GM12892 (cell line): Measurements from ENCODE around the gene MARCHF10.

Experiments used
- POLR2A ChIP-seq: IDR thresholded peaks from 2 replicates; pipeline ENCODE4 v1.6.1; 2011; ENCODE audit warnings: low read depth, low read length, control low read depth
- POLR2AphosphoS5 ChIP-seq: IDR thresholded peaks from 2 replicates; pipeline ENCODE4 v1.6.1; 2011; ENCODE audit warnings: low read depth, low read length, control low read depth
- TAF1 ChIP-seq: IDR thresholded peaks from 2 replicates; pipeline ENCODE4 v1.6.1; 2011; ENCODE audit warnings: low read depth, mild to moderate bottlenecking, control low read depth, low read length, borderline replicate concordance

DNA sequence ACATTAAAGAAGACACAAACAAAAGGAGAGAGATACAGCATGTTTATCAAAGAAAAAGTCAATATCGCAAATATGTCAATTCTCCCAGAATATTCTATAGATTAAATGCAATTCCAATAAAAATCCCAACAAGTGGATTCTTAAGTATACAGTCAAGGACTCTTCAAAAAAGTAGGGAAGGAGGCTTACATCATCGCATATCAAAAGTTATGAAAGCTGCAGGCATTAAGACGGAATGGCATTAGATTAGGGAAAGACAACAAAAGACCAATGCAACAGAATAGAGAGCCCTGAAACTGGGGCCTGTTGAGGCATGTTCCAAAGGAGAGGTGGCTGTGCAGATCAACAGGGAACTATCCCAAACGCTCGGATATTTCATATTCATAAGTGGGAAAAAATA, 76.0 kb downstream of the MARCHF10 start:
- TF ChIP-seq TAF1 (no peak), POLR2AphosphoS5 (no peak), POLR2A (no peak)
